ENCODE data around the gene KRTAP2-4.
"Not testable (repeated sequence)": the region's sequence is repeated elsewhere in the genome, so short reads cannot be mapped to it uniquely, and the experiment has no call there.

Gene KRTAP2-4

DNA sequence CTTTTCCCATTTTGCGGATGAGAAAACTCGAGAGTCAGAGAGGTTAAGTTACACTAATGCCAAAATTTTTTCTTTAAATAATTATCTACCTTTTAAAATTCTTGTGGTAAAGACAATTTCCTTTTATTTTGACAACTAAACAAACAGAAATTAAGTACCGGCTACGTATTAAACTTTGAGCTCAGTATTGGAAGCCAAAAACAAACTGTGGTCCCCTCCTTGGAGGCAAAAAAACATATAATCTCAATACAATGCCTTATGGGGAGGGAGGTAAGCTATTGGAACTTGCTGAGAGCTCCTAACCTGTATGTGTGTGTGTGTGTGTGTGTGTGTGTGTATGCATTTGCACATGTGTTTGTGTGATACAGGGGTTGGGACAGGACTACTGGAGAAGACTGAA, 2.2 kb downstream of the KRTAP2-4 start:
- no peaks in the 10 kb centered on the region for H3K36me3 ChIP-seq (replicated peaks; ENCODE audit: low read depth, low read length)
- no peak for TF ChIP-seq CTCF (IDR thresholded peaks at IDR 0.05; ENCODE audit: low read depth, low read length)
- TF ChIP-seq EZH2phosphoT487 (IDR thresholded peaks at IDR 0.05; ENCODE audit: low read depth): no peak
- no peaks in the 10 kb centered on the region for H3K4me1 ChIP-seq (ENCODE audit: low read length)
- H3K4me2 ChIP-seq (ENCODE audit: low read length): no peak overlapping the region
- H3K9me3 ChIP-seq (ENCODE audit: insufficient read depth, low read length): no peaks in the 10 kb centered on the region
- H3K4me3 ChIP-seq (ENCODE audit: low read length): no peak overlapping the region
- no peaks in the 10 kb centered on the region for H3K79me2 ChIP-seq (ENCODE audit: low read length)
- H3K9ac ChIP-seq (ENCODE audit: low read length): no peak overlapping the region
- no peak overlapping the region for H3K27ac ChIP-seq (ENCODE audit: low read length)
- H2AFZ ChIP-seq (ENCODE audit: low read depth, low read length): no peak overlapping the region
- peaks cover 23% of the 10 kb centered on the region for H3K27me3 ChIP-seq (ENCODE audit: low read depth, low read length)
- no peaks in the 10 kb centered on the region for H4K20me1 ChIP-seq (ENCODE audit: insufficient read depth, low read length)

- peaks cover 23% of the 10 kb centered on the region for H3K27me3 ChIP-seq (ENCODE audit: low read depth, low read length)
- no peaks in the 10 kb centered on the region for H4K20me1 ChIP-seq (ENCODE audit: insufficient read depth, low read length)
- no peak overlapping the region for H3K4me2 ChIP-seq (ENCODE audit: low read length)
- no peak overlapping the region for H2AFZ ChIP-seq (ENCODE audit: low read depth, low read length)
- H3K27ac ChIP-seq (ENCODE audit: low read length): no peak overlapping the region
- no peak overlapping the region for H3K4me3 ChIP-seq (ENCODE audit: low read length)
- H3K4me1 ChIP-seq (ENCODE audit: low read length): no peaks in the 10 kb centered on the region
- H3K36me3 ChIP-seq (replicated peaks; ENCODE audit: low read depth, low read length): no peaks in the 10 kb centered on the region
- no peak overlapping the region for H3K9ac ChIP-seq (ENCODE audit: low read length)
- no peaks in the 10 kb centered on the region for H3K9me3 ChIP-seq (ENCODE audit: insufficient read depth, low read length)
- TF ChIP-seq CTCF (IDR thresholded peaks at IDR 0.05; ENCODE audit: low read depth, low read length) (no peak), EZH2phosphoT487 (IDR thresholded peaks at IDR 0.05; ENCODE audit: low read depth) (no peak)
- no peaks in the 10 kb centered on the region for H3K79me2 ChIP-seq (ENCODE audit: low read length)
Measured at GRCh38 chr17:41061964-41062363, 3.7 kb downstream of the KRTAP2-4 start.

DNA sequence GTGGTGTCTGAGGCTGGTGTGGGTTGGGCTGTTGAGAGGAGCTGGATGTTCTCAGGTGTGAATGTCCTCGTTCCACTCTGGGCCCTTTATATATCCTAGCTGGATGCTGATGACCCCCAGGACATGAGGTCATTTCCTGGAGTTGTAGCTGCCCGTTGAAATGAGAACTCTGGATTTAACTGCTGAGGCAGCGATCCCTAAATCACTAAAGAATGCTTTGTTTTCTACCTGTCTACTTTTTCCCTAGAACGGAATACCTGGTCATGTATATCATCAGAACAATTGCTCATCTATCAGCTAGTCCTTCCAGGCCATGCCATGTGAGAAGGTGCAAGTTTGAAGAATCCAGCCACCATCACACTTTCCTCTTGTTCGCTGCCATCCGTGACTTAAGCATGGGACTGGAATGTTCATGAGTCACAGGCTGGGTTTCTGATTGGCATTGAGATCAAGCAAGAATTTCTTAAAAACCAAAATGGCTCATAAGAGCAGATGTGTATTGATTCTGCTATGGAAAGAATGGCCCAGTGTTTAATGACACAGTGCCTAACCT, 5.6 kb downstream of the KRTAP2-4 start, which contains the start of gene KRTAP2-3:
KRTAP2-3 (minus strand) TSS at position 63 of the 553 bp plus-strand sequence. CDS start 64 bp downstream, outside the sequence.
- H3K4me3 ChIP-seq (ENCODE audit: low read length): no peak within 1 kb of the TSS
- no peaks in the 10 kb centered on the region for H3K4me1 ChIP-seq (ENCODE audit: low read length)
- no peaks in the 10 kb centered on the region for H4K20me1 ChIP-seq (ENCODE audit: insufficient read depth, low read length)
- no peak within 1 kb of the TSS for H3K9ac ChIP-seq (ENCODE audit: low read length)
- H2AFZ ChIP-seq (ENCODE audit: low read depth, low read length): no peak within 1 kb of the TSS
- no peaks in the 10 kb centered on the region for H3K9me3 ChIP-seq (ENCODE audit: insufficient read depth, low read length)
- no peaks in the 10 kb centered on the region for H3K79me2 ChIP-seq (ENCODE audit: low read length)
- H3K4me2 ChIP-seq (ENCODE audit: low read length): no peak within 1 kb of the TSS
- TF ChIP-seq CTCF (IDR thresholded peaks at IDR 0.05; ENCODE audit: low read depth, low read length) (no peak), EZH2phosphoT487 (IDR thresholded peaks at IDR 0.05; ENCODE audit: low read depth) (no peak)
- H3K27me3 ChIP-seq (ENCODE audit: low read depth, low read length): peaks cover 23% of the 10 kb centered on the region
- H3K36me3 ChIP-seq (replicated peaks; ENCODE audit: low read depth, low read length): no peaks in the 10 kb centered on the region
- H3K27ac ChIP-seq (ENCODE audit: low read length): no peak within 1 kb of the TSS

DNA sequence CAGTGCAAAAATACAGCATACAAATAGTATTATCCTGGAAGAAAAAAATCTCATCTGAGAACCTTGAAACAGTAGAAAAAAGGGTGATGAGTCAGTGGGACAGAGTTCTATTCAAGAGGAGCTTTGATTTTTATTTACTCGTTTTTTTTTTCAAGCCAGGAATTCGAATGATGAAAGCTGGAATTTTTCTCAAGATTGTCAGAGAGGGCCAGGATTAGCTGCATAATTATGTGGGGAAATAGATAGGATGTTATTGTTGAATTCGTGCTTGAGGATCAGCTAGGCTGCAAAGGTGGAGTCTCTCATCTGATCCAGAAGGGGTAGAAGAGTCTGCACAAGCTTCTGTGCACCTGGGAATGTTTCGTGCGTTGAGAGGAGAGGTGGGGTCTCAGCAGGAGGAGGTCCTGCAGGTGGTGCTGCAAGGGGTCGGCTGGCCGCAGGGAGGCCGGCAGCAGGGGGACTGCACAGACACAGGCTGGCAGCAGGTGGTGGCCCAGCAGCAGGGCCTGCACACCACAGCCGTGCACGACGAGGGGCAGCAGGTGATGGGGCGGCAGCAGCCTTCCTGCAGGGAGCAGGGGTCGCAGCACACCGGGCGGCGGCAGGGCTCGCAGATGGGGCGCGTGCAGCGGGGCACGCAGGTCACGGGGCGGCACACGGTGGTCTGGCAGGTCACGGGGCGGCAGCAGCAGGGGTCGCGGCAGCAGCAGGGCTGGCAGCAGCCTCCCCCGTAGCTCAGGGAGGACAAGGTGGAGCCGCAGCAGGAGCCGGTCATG, 6.2 kb downstream of the KRTAP2-4 start:
- H3K4me3 ChIP-seq (ENCODE audit: low read length); H3K9me3 ChIP-seq (ENCODE audit: insufficient read depth, low read length); H4K20me1 ChIP-seq (ENCODE audit: insufficient read depth, low read length); H3K9ac ChIP-seq (ENCODE audit: low read length); H3K79me2 ChIP-seq (ENCODE audit: low read length); H3K4me2 ChIP-seq (ENCODE audit: low read length); H3K4me1 ChIP-seq (ENCODE audit: low read length); H2AFZ ChIP-seq (ENCODE audit: low read depth, low read length); H3K27ac ChIP-seq (ENCODE audit: low read length); H3K36me3 ChIP-seq (replicated peaks; ENCODE audit: low read depth, low read length): not testable (repeated sequence)
- peaks cover 23% of the 10 kb centered on the region for H3K27me3 ChIP-seq (ENCODE audit: low read depth, low read length)

All from OCI-LY3 (cell line).